CD4-positive, alpha-beta T cell treated with Interleukin-6 for 4 hours (primary cell): ENCODE results near the gene NME9.
A peak's percentile ranks its signal among the peaks of the same experiment; 100 is the strongest.
"Not testable (repeated sequence)": the region's sequence is repeated elsewhere in the genome, so short reads cannot be mapped to it uniquely, and the experiment has no call there.

Source experiments
- DNase-seq: peaks from one replicate; pipeline ENCODE4 v3.0.0-alpha.2; 2020; ENCODE audit warnings: mixed read lengths

The NME9 gene

GRCh38 chr3:138329127-138329983 lies at the start of gene NME9:
Gene NME9, minus strand, starts transcription at chr3:138329851. Its CDS starts 516 bp downstream, at chr3:138329335.
- DNase-seq, result peak; percentile 97

- DNase-seq, result no peak
These were observed 49.3 kb upstream of the NME9 start for GRCh38 chr3:138378990-138379389.

- DNase-seq, result no peak
These were observed 48.7 kb upstream of the NME9 start for GRCh38 chr3:138378331-138378730.

GRCh38 chr3:138377804-138378203 lies 48.2 kb upstream of the NME9 start:
- no peak for DNase-seq

- DNase-seq, result not testable (repeated sequence)
These were observed 47.6 kb upstream of the NME9 start for GRCh38 chr3:138377212-138377611.

- DNase-seq, result no peak
These were observed 47.0 kb upstream of the NME9 start for GRCh38 chr3:138376663-138377062.

GRCh38 chr3:138375447-138375846 lies 45.8 kb upstream of the NME9 start:
- no peak for DNase-seq

- DNase-seq, result no peak
These were observed 45.0 kb upstream of the NME9 start for GRCh38 chr3:138374573-138375134.

GRCh38 chr3:138373736-138374094 lies 44.1 kb upstream of the NME9 start:
- no peak for DNase-seq

GRCh38 chr3:138373087-138373735 lies 43.6 kb upstream of the NME9 start:
- DNase-seq, result no peak

GRCh38 chr3:138371070-138371965 lies 41.7 kb upstream of the NME9 start:
- DNase-seq, result no peak

GRCh38 chr3:138370321-138370720 lies 40.7 kb upstream of the NME9 start:
- DNase-seq, result no peak

GRCh38 chr3:138369151-138369900 lies 39.7 kb upstream of the NME9 start:
- DNase-seq, result no peak

GRCh38 chr3:138367911-138368310 lies 38.3 kb upstream of the NME9 start:
- DNase-seq, result no peak

- DNase-seq, result no peak
These were observed 37.7 kb upstream of the NME9 start for GRCh38 chr3:138367326-138367850.

GRCh38 chr3:138366006-138366759 lies 36.5 kb upstream of the NME9 start:
- no peak for DNase-seq

- DNase-seq, result no peak
These were observed 35.6 kb upstream of the NME9 start for GRCh38 chr3:138365253-138365555.

- DNase-seq, result no peak
These were observed 35.0 kb upstream of the NME9 start for GRCh38 chr3:138364356-138365252.

GRCh38 chr3:138363322-138363721 lies 33.7 kb upstream of the NME9 start:
- no peak for DNase-seq

- no peak for DNase-seq
These were observed 32.9 kb upstream of the NME9 start for GRCh38 chr3:138362538-138362937.
